CD14-positive monocyte (primary cell): ENCODE measurements around the gene FRMPD4. TPM values are rescaled to one million over a fixed set of nuclear protein-coding genes. Genes with fewer than 3 reads are reported as not detected.

Experiments
- DNase-seq, 3 donors: peaks; one replicate each; pipeline ENCODE4 v3.0.0-alpha.2; 2011 to 2022
- H2AFZ ChIP-seq: 2 replicates; pipeline ENCODE4 v1.6.0; 2012; ENCODE audit warnings: mild to moderate bottlenecking, low read depth, low read length, inconsistent platforms; ENCODE audit not compliant: insufficient read depth, poor library complexity, severe bottlenecking
- H3K27ac ChIP-seq, 2 donors: 1 replicate in 1 of 2; 2 replicates in 1 of 2; pipeline ENCODE4 v1.5.1; 2012 to 2013; ENCODE audit warnings: low read length in 2 of 2, control low read depth in 1 of 2, inconsistent platforms in 1 of 2, low read depth in 1 of 2, mild to moderate bottlenecking in 1 of 2
- H3K27me3 ChIP-seq, 2 donors: one replicate each; pipeline versions ENCODE4 v1.6.0 to v1.6.1; 2011 to 2013; ENCODE audit warnings: low read length in 2 of 2; ENCODE audit not compliant: control insufficient read depth in 2 of 2, insufficient read depth in 2 of 2
- H3K36me3 ChIP-seq, 2 donors: replicated peaks in 1 of 2; 1 replicate in 1 of 2; 2 replicates in 1 of 2; pipeline versions ENCODE4 v1.5.1 to v1.6.1; 2012 to 2013; ENCODE audit warnings: low read length in 2 of 2, control low read depth in 1 of 2, inconsistent platforms in 1 of 2, mild to moderate bottlenecking in 1 of 2; ENCODE audit not compliant: insufficient read depth in 2 of 2, control insufficient read depth in 1 of 2
- H3K4me1 ChIP-seq, 2 donors: 1 replicate in 1 of 2; 2 replicates in 1 of 2; pipeline versions ENCODE4 v1.5.1 to v1.6.1; 2012 to 2013; ENCODE audit warnings: low read length in 2 of 2, control low read depth in 1 of 2, inconsistent platforms in 1 of 2, mild to moderate bottlenecking in 1 of 2, moderate library complexity in 1 of 2; ENCODE audit not compliant: insufficient read depth in 2 of 2, control insufficient read depth in 1 of 2
- H3K4me2 ChIP-seq: replicated peaks from 2 replicates; pipeline ENCODE3; 2012; ENCODE audit warnings: low read length, moderate library complexity, mild to moderate bottlenecking; ENCODE audit not compliant: poor library complexity, severe bottlenecking; ENCODE audit errors: extremely low read depth
- H3K4me3 ChIP-seq, 3 experiments: fragments of 200-600 bp in 1 of 3; sonication (generic) in 1 of 3; replicated peaks in 1 of 3; 1 replicate in 2 of 3; 2 replicates in 1 of 3; pipeline ENCODE4 v1.5.1; 2011 to 2013; ENCODE audit warnings: low read length in 3 of 3, mild to moderate bottlenecking in 3 of 3, control low read depth in 2 of 3, low read depth in 2 of 3, inconsistent platforms in 1 of 3, moderate library complexity in 1 of 3
- H3K79me2 ChIP-seq: 2 replicates; pipeline ENCODE4 v1.6.0; 2012; ENCODE audit warnings: mild to moderate bottlenecking, control low read depth, inconsistent platforms, low read length, moderate library complexity; ENCODE audit not compliant: insufficient read depth
- H3K9ac ChIP-seq: 2 replicates; pipeline ENCODE4 v1.6.0; 2017; ENCODE audit warnings: low read length, mild to moderate bottlenecking; ENCODE audit not compliant: insufficient read depth, poor library complexity, severe bottlenecking
- H3K9me3 ChIP-seq, 2 donors: replicated peaks in 1 of 2; 1 replicate in 1 of 2; 2 replicates in 1 of 2; pipeline versions ENCODE4 v1.5.1 to v1.6.1; 2012 to 2013; ENCODE audit warnings: low read length in 2 of 2, control low read depth in 1 of 2; ENCODE audit not compliant: control insufficient read depth in 1 of 2, insufficient read depth in 1 of 2
- H4K20me1 ChIP-seq: 2 replicates; pipeline ENCODE4 v1.6.0; 2012; ENCODE audit warnings: mild to moderate bottlenecking, low read length, control low read depth, moderate library complexity; ENCODE audit not compliant: insufficient read depth
- H3K27ac Mint-ChIP-seq, 7 donors: one replicate each; pipeline ENCODE4 v1.8.0; 2020; ENCODE audit warnings: mild to moderate bottlenecking in 7 of 7, mixed read lengths in 7 of 7, moderate library complexity in 6 of 7, inconsistent platforms in 2 of 7
- H3K27me3 Mint-ChIP-seq, 3 donors: one replicate each; pipeline ENCODE4 v1.8.0; 2021 to 2022; ENCODE audit warnings: low read depth in 3 of 3, mild to moderate bottlenecking in 3 of 3, mixed read lengths in 3 of 3, moderate library complexity in 3 of 3, inconsistent platforms in 1 of 3
- H3K36me3 Mint-ChIP-seq, 2 donors: one replicate each; pipeline ENCODE4 v1.8.0; 2020; ENCODE audit warnings: mixed read lengths in 2 of 2, inconsistent platforms in 1 of 2, mild to moderate bottlenecking in 1 of 2
- H3K4me1 Mint-ChIP-seq: one replicate; pipeline ENCODE4 v1.8.0; 2020; ENCODE audit warnings: mild to moderate bottlenecking, mixed read lengths
- H3K4me3 Mint-ChIP-seq, 2 donors: one replicate each; pipeline ENCODE4 v1.8.0; 2020; ENCODE audit warnings: mild to moderate bottlenecking in 2 of 2, mixed read lengths in 2 of 2, moderate library complexity in 1 of 2
- H3K9me3 Mint-ChIP-seq, 7 donors: one replicate each; pipeline ENCODE4 v1.8.0; 2020 to 2022; ENCODE audit warnings: mixed read lengths in 7 of 7, mild to moderate bottlenecking in 6 of 7, moderate library complexity in 6 of 7, inconsistent platforms in 2 of 7
- WGBS: methylation state at CpG from one replicate; pipeline ENCODE4 v1.1.5; 2013; ENCODE audit warnings: missing lambda C conversion rate; ENCODE audit not compliant: insufficient coverage; 5-methylcytosine and 5-hydroxymethylcytosine counted together
- intact Hi-C, 2 donors: fragments of 100-400 bp; cut with micrococcal nuclease; formaldehyde crosslinking; loops; one replicate each; pipeline versions ENCODE4 v1.15.0 to v1.15.1; 2023
- polyA plus RNA-seq, 3 donors: library from polyadenylated mRNA; depleted of rRNA in 1 of 3; unstranded in 2 of 3; stranded (reverse) in 1 of 3; fragments of 300-500 nt in 2 of 3; fragments of >200 nt in 1 of 3; fragmentation: Illumina TruSeq in 2 of 3; gene quantifications; 1 replicate in 2 of 3; 2 replicates in 1 of 3; pipeline ENCODE4 v1.2.3, GENCODE V29; 2012 to 2021
- TF ChIP-seq, protein P1 (sequence below): fragments of 200-600 bp; IDR thresholded peaks from one replicate; pipeline ENCODE4 v1.8.0; 2022; ENCODE audit warnings: antibody characterized with exemption, mild to moderate bottlenecking

FRMPD4 gene
- polyA plus RNA-seq, 3 donors, result not detected

DNA sequence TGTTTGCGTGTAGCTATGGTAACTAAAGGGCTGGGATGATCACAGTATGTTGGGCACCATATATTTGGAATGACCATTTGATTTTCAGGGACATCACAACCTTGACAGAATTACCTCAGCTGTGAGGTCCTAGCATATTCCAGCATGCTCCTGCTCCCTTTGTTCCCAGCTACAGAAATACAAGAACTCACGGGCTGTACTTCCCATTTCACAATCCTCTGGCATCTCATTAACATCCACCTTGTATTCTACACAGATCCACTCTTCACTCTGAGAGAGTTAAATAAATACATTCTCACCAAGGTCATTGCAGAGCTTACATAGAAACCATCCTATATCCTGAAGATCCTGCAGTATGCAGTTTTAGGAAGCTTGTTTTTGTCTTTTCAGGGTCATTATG lies 169.7 kb downstream of the FRMPD4 start:
- no peaks in the 10 kb centered on the region for H3K9me3 ChIP-seq
- no peaks in the 10 kb centered on the region for H4K20me1 ChIP-seq
- no peak overlapping the region for H3K9ac ChIP-seq
- DNase-seq, result no peak
- no peaks in the 10 kb centered on the region for H3K79me2 ChIP-seq
- Mint-ChIP-seq H3K27me3 (peaks cover 0 to 6% (median 1%) of the 10 kb centered on the region in 3 donors), H3K4me3 (no peak overlapping the region), H3K27ac (no peak overlapping the region), H3K4me1 (no peaks in the 10 kb centered on the region), H3K36me3 (no peaks in the 10 kb centered on the region), H3K9me3 (peaks cover 0 to 2% (median 0%) of the 10 kb centered on the region in 7 donors)
- no CpG with 5 or more reads among the region's 2 CpGs for WGBS
- H3K27me3 ChIP-seq, result no peaks in the 10 kb centered on the region
- no peaks in the 10 kb centered on the region for H3K36me3 ChIP-seq
- intact Hi-C loops, result no loop called here
- TF ChIP-seq, protein P1, sequence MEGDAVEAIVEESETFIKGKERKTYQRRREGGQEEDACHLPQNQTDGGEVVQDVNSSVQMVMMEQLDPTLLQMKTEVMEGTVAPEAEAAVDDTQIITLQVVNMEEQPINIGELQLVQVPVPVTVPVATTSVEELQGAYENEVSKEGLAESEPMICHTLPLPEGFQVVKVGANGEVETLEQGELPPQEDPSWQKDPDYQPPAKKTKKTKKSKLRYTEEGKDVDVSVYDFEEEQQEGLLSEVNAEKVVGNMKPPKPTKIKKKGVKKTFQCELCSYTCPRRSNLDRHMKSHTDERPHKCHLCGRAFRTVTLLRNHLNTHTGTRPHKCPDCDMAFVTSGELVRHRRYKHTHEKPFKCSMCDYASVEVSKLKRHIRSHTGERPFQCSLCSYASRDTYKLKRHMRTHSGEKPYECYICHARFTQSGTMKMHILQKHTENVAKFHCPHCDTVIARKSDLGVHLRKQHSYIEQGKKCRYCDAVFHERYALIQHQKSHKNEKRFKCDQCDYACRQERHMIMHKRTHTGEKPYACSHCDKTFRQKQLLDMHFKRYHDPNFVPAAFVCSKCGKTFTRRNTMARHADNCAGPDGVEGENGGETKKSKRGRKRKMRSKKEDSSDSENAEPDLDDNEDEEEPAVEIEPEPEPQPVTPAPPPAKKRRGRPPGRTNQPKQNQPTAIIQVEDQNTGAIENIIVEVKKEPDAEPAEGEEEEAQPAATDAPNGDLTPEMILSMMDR, result no peak
- no peak overlapping the region for H2AFZ ChIP-seq
- no peak overlapping the region for H3K4me2 ChIP-seq
- H3K27ac ChIP-seq, result no peak overlapping the region
- no peaks in the 10 kb centered on the region for H3K4me1 ChIP-seq
- H3K4me3 ChIP-seq, result no peak overlapping the region

DNA sequence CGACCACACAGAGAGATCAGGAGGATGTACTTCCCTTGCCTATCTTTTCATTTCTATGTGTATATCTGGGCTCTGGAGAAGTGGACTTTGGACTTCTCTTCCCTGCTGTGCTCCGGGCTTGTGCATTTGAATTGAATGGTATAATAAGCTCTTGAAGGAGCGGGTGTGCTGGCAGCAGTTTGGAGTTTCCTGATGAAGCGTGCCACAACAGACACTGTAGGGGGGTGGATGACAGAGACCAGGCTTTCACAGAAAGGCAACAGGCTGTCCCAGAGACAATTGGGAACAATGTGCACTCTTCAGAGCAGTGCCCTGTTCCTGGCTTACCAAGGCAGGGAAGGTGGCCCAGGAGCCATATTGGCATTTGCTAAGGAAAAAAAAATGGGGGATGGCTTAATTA lies 170.1 kb downstream of the FRMPD4 start:
- H3K4me3 Mint-ChIP-seq, result no peak overlapping the region
- peaks cover 0 to 2% (median 0%) of the 10 kb centered on the region in 7 donors for H3K9me3 Mint-ChIP-seq
- H3K36me3 Mint-ChIP-seq, result no peaks in the 10 kb centered on the region
- intact Hi-C loops, result no loop called here
- Histone ChIP-seq H4K20me1 (no peaks in the 10 kb centered on the region), H3K4me1 (no peaks in the 10 kb centered on the region), H3K9me3 (no peaks in the 10 kb centered on the region), H3K4me2 (no peak overlapping the region), H3K27ac (no peak overlapping the region), H3K27me3 (no peaks in the 10 kb centered on the region), H3K36me3 (no peaks in the 10 kb centered on the region), H2AFZ (no peak overlapping the region), H3K79me2 (no peaks in the 10 kb centered on the region), H3K4me3 (no peak overlapping the region), H3K9ac (no peak overlapping the region)
- H3K27me3 Mint-ChIP-seq, result peaks cover 0 to 6% (median 1%) of the 10 kb centered on the region in 3 donors
- no peaks in the 10 kb centered on the region for H3K4me1 Mint-ChIP-seq
- TF ChIP-seq, protein P1, result no peak
- peak overlapping the region in 1 of 7 donors; percentile 16 for H3K27ac Mint-ChIP-seq
- no peak for DNase-seq
- WGBS, result no CpG with 5 or more reads among the region's 4 CpGs
